Ovary (tissue), 1 donor: ENCODE data around the gene KIAA1614.

ENCODE experiments used
- EP300 ChIP-seq: sonication (generic); formaldehyde crosslinking; IDR thresholded peaks from one replicate; pipeline ENCODE4 v1.6.1; 2017; ENCODE audit warnings: antibody characterized with exemption
- POLR2A ChIP-seq: fragments of 450-650 bp; IDR thresholded peaks from one replicate; pipeline ENCODE4 v1.6.1; 2017; ENCODE audit warnings: antibody characterized with exemption, mild to moderate bottlenecking, moderate library complexity

DNA sequence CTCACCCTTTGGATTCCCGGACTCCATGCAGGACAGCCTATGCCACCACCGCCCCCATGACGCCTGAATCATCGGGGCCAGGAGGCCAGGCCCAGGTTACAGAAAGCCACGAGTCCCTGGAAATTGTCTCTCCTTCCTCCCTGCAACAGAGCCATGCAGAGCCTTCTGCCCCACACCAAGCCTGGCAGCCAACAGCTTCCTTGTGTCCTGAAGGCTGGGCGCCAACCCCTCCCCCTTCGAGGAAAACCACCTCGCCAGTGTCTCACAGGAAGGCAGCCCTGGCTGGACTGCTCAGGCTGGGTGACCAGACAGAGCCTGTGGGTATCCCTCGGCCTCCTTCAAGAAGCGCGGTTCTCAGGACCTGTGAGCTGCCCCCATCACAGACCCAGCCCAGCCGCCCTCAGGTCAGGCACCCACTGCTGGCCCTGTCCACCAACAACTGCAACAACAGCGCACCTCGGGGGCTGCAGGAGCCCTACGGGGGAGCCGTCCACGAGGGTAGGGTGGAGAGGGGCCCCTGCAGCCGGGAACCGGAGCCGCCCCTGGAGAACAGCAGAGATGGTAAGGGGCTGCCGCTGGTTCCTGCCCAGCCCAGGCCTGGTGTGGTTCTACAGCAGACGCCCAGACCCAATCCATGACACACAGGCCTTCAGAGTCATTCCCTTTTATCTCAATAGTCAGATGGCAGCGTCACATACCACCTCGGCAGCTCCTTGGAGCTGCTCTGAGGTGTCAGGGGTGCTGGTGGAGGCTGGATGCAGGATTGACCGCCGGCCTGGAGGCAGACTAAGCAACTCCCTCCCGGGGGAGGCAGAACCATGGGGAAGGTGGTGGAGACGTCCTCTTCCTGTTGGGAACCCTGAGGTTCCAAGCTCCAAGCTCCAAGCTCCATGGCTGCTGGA is 23.7 kb downstream of the KIAA1614 start:
- TF ChIP-seq POLR2A: no peak
- no peak for TF ChIP-seq EP300
